GM06990 (cell line): Measurements from ENCODE around the gene CISH.

ENCODE experiments used
- DNase-seq: peaks from one replicate; pipeline ENCODE4 v3.0.0-alpha.2; 2011; ENCODE audit not compliant: insufficient read length; ENCODE audit errors: extremely low read depth
- H3K27me3 ChIP-seq: replicated peaks from 2 replicates; pipeline ENCODE4 v1.6.0; 2011; ENCODE audit warnings: low read length; ENCODE audit not compliant: control insufficient read depth, insufficient read depth
- H3K36me3 ChIP-seq: 2 replicates; pipeline ENCODE4 v1.5.1; 2011; ENCODE audit warnings: low read length; ENCODE audit not compliant: control insufficient read depth, insufficient read depth
- H3K4me3 ChIP-seq: replicated peaks from 2 replicates; pipeline ENCODE4 v1.5.1; 2011; ENCODE audit warnings: low read depth, mild to moderate bottlenecking, control low read depth, low read length
- TF ChIP-seq, protein P1 (sequence below): IDR thresholded peaks from 2 replicates; pipeline ENCODE4 v1.5.1; 2011; ENCODE audit warnings: low read length, control low read depth, mild to moderate bottlenecking, inconsistent platforms; ENCODE audit not compliant: insufficient read depth, poor library complexity, severe bottlenecking

The CISH gene

GRCh38 chr3:50656417-50657195, 45.0 kb upstream of the CISH start:
- TF ChIP-seq, protein P1, sequence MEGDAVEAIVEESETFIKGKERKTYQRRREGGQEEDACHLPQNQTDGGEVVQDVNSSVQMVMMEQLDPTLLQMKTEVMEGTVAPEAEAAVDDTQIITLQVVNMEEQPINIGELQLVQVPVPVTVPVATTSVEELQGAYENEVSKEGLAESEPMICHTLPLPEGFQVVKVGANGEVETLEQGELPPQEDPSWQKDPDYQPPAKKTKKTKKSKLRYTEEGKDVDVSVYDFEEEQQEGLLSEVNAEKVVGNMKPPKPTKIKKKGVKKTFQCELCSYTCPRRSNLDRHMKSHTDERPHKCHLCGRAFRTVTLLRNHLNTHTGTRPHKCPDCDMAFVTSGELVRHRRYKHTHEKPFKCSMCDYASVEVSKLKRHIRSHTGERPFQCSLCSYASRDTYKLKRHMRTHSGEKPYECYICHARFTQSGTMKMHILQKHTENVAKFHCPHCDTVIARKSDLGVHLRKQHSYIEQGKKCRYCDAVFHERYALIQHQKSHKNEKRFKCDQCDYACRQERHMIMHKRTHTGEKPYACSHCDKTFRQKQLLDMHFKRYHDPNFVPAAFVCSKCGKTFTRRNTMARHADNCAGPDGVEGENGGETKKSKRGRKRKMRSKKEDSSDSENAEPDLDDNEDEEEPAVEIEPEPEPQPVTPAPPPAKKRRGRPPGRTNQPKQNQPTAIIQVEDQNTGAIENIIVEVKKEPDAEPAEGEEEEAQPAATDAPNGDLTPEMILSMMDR: no peak
- H3K36me3 ChIP-seq: no peaks in the 10 kb centered on the region

DNA sequence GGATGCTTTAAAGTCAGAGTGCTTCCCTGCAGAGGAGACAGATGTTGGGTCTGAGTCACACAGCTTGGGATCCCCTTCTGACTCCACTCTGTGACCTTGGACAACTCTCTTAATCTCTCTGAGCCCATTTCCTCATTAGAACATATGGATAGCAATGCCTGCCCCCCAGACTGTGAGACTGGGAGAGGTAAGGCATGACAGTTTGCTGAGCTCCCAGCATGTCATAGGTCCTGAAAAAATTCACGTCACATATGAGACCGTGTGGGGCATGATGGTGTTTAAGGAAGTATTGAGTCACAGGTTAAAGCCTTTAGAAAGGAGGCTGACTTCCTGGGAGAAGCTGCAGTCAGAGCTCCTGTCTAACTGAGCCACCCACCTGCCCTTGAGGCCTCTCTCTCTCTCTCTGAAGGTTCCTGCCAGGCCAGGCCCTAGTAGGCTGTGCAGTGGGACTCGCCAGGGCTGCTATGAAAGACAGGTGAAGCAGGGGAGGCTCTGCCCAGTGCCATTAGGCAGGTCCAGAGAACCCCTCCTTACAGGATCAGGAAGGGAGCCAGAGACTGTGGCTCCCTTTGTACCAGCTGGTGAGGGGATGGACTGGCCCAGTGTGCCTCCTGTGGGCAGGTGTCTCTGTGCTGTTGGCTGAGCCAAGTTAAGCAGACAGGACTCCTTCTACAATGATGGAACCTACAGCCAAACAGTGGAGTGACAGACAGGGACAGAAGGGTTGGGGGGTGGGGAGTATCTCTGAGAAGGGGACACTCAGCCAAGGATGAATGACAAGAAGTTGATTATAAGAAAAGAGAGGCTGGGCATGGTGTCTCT, 43.6 kb upstream of the CISH start:
- DNase-seq: no peak
- Histone ChIP-seq H3K36me3 (no peaks in the 10 kb centered on the region), H3K27me3 (peaks cover under 1% of the 10 kb centered on the region; the same call in 1 of the 2 replicates), H3K4me3 (no peak overlapping the region)
- TF ChIP-seq, protein P1: no peak

More at GRCh38 chr3:50656417-50657195, 45.0 kb upstream of the CISH start:
- no peak for DNase-seq
- Histone ChIP-seq H3K27me3 (peaks cover 3% of the 10 kb centered on the region; the same call in 1 of the 2 replicates), H3K4me3 (no peak overlapping the region)

DNA sequence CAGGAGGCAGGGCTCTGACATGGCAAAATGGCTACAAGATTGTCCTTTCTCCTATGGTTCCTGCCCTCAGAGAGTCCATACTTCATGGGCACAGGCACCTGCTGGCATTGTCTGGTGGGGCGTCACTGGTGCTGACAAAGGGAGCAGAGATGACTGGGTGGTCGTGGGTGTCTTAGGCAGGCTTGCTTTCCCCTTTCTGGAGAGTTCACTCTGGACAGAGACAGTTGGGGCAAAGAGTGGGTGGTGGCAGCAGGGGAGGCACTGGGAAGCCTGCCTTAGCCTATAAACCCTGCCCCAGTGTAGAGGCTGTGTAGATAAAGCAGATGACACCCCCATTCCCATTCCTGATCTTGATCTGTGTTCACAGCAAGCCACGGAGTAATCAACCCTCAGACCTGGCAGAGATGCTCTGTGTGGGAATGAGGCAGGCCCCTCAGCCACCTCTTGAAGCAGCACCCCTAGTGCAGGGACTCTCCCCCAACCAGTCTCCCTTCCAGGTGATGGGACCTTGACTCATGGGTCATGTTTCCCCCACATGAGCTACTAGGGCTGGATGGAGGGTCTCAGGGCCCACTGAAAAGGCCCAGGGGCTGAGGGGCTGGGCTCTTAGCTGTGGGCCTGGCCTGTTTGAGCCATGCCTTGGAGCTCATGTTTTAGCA, 42.5 kb upstream of the CISH start:
- H3K36me3 ChIP-seq: no peaks in the 10 kb centered on the region
- no peak for DNase-seq
- TF ChIP-seq, protein P1: no peak
- no peaks in the 10 kb centered on the region; the same call in 1 of the 2 replicates for H3K27me3 ChIP-seq
- no peak overlapping the region for H3K4me3 ChIP-seq

GRCh38 chr3:50652709-50653108, 41.1 kb upstream of the CISH start:
- Histone ChIP-seq H3K36me3 (no peaks in the 10 kb centered on the region), H3K27me3 (no peaks in the 10 kb centered on the region; the same call in 1 of the 2 replicates), H3K4me3 (no peak overlapping the region)
- TF ChIP-seq, protein P1: peak; percentile 63
- DNase-seq: no peak

- TF ChIP-seq, protein P1: no peak
- no peak for DNase-seq
- H3K36me3 ChIP-seq: no peaks in the 10 kb centered on the region
- H3K27me3 ChIP-seq: no peaks in the 10 kb centered on the region; the same call in 1 of the 2 replicates
- H3K4me3 ChIP-seq: no peak overlapping the region
These were observed 40.5 kb upstream of the CISH start for GRCh38 chr3:50651920-50652529.
